Measurements from ENCODE around the gene TCF7L1.

Gene TCF7L1

DNA sequence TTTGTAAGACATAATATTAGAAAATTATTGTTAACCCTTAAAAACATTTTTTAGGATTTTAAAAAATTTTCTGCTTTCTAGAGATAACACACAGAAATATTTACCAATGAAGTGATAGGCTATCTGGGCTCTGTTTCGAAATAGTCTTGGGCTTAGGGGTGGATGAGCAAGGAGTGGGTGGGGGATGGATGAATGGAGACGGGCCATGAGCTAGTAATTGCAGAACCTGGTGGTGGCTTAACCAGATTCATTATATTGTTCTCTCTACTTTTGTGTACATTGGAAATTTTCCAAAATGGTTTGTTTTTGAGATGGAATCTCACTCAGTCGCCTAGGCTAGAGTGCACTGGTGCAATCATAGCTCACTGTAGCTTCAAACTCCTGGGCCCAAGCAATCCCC lies 89.6 kb downstream of the TCF7L1 start:
- H3K4me3 ChIP-seq (ENCODE audit: control insufficient read depth, low read depth, low read length): no peak overlapping the region
- TF ChIP-seq, protein P1, sequence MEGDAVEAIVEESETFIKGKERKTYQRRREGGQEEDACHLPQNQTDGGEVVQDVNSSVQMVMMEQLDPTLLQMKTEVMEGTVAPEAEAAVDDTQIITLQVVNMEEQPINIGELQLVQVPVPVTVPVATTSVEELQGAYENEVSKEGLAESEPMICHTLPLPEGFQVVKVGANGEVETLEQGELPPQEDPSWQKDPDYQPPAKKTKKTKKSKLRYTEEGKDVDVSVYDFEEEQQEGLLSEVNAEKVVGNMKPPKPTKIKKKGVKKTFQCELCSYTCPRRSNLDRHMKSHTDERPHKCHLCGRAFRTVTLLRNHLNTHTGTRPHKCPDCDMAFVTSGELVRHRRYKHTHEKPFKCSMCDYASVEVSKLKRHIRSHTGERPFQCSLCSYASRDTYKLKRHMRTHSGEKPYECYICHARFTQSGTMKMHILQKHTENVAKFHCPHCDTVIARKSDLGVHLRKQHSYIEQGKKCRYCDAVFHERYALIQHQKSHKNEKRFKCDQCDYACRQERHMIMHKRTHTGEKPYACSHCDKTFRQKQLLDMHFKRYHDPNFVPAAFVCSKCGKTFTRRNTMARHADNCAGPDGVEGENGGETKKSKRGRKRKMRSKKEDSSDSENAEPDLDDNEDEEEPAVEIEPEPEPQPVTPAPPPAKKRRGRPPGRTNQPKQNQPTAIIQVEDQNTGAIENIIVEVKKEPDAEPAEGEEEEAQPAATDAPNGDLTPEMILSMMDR (IDR thresholded peaks at IDR 0.05; ENCODE audit: control insufficient read depth, insufficient read depth, low read depth, low read length, missing control alignments): no peak
- no peak for DNase-seq (ENCODE audit: low read depth)

DNA sequence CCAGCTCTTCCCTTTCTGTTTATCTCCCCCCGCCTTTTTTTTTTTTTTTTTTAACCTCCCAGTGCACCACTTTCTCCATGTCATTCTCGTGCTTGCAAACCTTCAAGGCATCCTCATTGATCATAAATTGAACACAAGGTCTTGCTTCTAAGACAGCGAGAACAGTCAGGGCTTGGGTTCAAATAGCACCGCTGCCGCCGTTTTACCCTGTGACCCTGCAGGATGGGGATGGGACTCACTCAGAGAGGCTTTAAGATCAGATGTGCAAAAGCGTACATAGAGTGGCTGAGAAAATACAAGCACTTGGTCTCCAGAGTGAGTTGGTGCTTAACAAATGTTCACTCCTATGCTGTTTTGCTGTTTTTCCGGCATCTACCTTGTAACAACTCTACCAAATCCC lies 93.6 kb downstream of the TCF7L1 start:
- no peak overlapping the region for H3K4me3 ChIP-seq (ENCODE audit: control insufficient read depth, low read depth, low read length)
- TF ChIP-seq, protein P1 (IDR thresholded peaks at IDR 0.05; ENCODE audit: control insufficient read depth, insufficient read depth, low read depth, low read length, missing control alignments): no peak
- no peak for DNase-seq (ENCODE audit: low read depth)

DNA sequence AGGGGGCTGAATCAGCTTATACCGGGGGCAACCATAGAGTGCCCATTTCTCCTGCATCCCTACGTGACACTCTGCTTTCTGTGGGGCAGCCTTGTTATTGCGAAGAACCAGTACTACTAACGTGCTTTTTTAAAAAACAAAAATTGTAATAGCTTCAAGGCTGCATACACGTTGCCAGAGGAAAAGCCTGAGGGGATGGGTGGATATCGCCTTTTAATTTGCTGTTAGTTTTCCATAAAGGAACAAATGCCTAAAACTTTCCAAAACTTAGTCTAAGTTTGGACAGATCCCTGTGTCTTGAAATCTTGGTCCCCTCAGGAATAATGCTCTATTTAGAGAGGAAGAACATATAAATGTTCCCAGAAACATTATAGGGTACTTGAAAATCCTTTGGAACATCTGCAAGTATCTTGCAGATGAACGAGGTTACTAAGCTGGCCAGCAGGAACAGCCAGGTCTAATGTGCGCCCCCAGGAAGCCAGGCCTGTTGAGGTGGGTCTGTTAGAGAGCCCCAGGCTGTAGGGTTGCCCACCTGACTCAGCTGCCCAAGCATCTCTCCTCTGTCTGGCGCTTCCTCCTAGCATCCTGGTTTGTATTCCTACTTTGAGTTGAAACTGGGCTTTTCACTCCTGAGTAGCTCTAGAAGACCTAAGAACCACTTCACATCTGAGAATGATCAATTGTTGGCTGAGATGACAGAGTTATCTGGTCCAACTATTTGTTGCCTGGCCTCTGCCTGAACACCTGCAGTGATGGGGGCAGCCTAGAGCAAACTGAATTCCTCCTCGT lies 97.7 kb downstream of the TCF7L1 start:
- TF ChIP-seq, protein P1 (IDR thresholded peaks at IDR 0.05; ENCODE audit: control insufficient read depth, insufficient read depth, low read depth, low read length, missing control alignments): no peak
- no peak for DNase-seq (ENCODE audit: low read depth)

DNA sequence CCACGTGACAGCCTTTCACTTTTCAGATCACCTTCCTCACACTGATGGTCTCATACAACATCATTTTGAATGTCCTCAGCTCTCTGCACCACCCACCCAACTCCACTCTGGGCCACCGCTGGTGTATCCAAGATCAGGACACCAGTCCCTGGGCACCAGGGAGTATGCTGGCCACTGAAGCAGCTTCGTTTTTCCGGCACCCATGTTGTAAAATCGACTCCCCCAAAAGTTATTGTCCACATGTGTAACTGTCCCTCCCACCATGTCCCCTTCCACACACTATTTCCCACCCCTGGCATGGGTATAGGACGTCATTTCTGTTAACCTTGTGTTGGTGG lies 98.2 kb downstream of the TCF7L1 start:
- no peak overlapping the region for H3K4me3 ChIP-seq (ENCODE audit: control insufficient read depth, low read depth, low read length)
- TF ChIP-seq, protein P1 (IDR thresholded peaks at IDR 0.05; ENCODE audit: control insufficient read depth, insufficient read depth, low read depth, low read length, missing control alignments): no peak
- no peak for DNase-seq (ENCODE audit: low read depth)

More for the DNA sequence above, 97.7 kb downstream of the TCF7L1 start:
- H3K4me3 ChIP-seq (ENCODE audit: control insufficient read depth, low read depth, low read length): no peak overlapping the region

DNA sequence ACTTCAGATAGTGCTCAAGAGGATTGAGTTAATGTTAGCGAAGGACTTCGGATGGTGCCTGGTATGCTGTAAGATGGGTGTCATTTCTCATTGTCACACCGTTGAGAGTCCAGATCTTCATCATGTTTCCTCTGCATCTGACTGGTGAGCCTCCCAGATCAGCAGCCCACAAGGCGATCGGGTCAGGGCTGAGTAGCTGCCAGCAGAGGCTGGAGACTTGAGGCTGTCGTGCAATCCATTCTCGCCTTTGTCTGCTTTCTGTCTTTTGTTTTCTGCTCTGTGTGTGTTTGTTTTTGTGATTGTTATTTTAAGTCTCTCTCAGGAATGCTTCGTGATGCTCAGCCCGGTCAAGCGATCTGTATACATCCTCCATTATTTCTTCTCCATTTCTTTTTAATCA lies 98.8 kb downstream of the TCF7L1 start:
- TF ChIP-seq, protein P1 (IDR thresholded peaks at IDR 0.05; ENCODE audit: control insufficient read depth, insufficient read depth, low read depth, low read length, missing control alignments): no peak
- H3K4me3 ChIP-seq (ENCODE audit: control insufficient read depth, low read depth, low read length): no peak overlapping the region
- no peak for DNase-seq (ENCODE audit: low read depth)

DNA sequence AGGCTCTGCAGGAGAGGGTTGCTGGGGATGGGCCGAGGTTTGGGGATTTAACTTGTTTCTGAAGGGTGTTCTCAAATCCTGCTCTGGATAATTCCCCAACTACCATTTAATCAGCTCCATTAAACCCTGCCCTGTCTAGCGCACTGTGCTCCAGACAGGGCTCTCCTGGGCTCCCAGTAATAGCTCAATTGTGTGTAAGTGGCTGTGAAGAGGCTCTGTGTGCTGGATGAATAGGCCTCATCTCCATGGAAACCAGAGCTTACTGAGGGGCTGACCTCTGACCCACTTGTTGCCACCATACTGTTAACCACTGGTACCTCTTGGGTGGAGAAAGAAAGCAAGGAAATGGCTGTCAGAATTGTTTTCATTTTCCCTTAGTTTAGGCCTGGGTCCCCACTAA lies 101.7 kb downstream of the TCF7L1 start:
- no peak for DNase-seq (ENCODE audit: low read depth)
- TF ChIP-seq, protein P1 (IDR thresholded peaks at IDR 0.05; ENCODE audit: control insufficient read depth, insufficient read depth, low read depth, low read length, missing control alignments): no peak

More for the DNA sequence above, 101.7 kb downstream of the TCF7L1 start:
- H3K4me3 ChIP-seq (ENCODE audit: control insufficient read depth, low read depth, low read length): no peak overlapping the region
